ENCODE measurements around the gene NEO1. TPM values are rescaled to one million over a fixed set of nuclear protein-coding genes. Genes with fewer than 3 reads are reported as not detected.

The NEO1 gene
- total and polyA plus RNA-seq, 2 of the 13 experiments (the other 11 are each of a cell fraction or from before 2014, with no cell fraction given), result 8.4 to 11.0 TPM

DNA sequence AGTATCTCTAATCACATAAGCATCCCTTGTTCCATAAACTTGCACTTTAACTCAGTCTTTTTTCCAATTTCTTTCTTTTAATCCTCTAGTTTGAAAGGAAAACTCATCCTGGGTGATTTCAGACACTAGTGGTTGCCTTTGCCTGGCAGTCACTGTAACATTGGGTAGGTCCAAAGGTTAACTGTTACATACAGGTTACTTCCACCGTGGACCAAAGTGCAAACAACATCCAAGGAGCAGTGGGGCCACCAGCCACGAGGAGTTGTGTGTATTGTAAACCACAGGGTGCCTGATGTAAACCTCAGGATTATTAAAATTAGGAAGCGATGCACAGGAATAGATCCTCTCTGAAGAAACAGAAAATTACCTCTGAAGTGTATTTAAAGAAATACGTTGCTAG lies 241.5 kb downstream of the NEO1 start (continued):
- TF ChIP-seq, protein P1, sequence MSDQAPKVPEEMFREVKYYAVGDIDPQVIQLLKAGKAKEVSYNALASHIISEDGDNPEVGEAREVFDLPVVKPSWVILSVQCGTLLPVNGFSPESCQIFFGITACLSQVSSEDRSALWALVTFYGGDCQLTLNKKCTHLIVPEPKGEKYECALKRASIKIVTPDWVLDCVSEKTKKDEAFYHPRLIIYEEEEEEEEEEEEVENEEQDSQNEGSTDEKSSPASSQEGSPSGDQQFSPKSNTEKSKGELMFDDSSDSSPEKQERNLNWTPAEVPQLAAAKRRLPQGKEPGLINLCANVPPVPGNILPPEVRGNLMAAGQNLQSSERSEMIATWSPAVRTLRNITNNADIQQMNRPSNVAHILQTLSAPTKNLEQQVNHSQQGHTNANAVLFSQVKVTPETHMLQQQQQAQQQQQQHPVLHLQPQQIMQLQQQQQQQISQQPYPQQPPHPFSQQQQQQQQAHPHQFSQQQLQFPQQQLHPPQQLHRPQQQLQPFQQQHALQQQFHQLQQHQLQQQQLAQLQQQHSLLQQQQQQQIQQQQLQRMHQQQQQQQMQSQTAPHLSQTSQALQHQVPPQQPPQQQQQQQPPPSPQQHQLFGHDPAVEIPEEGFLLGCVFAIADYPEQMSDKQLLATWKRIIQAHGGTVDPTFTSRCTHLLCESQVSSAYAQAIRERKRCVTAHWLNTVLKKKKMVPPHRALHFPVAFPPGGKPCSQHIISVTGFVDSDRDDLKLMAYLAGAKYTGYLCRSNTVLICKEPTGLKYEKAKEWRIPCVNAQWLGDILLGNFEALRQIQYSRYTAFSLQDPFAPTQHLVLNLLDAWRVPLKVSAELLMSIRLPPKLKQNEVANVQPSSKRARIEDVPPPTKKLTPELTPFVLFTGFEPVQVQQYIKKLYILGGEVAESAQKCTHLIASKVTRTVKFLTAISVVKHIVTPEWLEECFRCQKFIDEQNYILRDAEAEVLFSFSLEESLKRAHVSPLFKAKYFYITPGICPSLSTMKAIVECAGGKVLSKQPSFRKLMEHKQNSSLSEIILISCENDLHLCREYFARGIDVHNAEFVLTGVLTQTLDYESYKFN (CRISPR knock-in tag; conservative IDR thresholded peaks at IDR 0.05), result peak; percentile 87
- TF ChIP-seq ZNF580 (CRISPR knock-in tag; IDR thresholded peaks at IDR 0.05; ENCODE audit: borderline replicate concordance, low read depth), result no peak
- TF ChIP-seq, protein P2, sequence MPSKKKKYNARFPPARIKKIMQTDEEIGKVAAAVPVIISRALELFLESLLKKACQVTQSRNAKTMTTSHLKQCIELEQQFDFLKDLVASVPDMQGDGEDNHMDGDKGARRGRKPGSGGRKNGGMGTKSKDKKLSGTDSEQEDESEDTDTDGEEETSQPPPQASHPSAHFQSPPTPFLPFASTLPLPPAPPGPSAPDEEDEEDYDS (CRISPR knock-in tag; IDR thresholded peaks at IDR 0.05), result no peak
- TF ChIP-seq NAIF1 (CRISPR knock-in tag; IDR thresholded peaks at IDR 0.05; ENCODE audit: borderline replicate concordance), result no peak
- TF ChIP-seq SIN3A (IDR thresholded peaks at IDR 0.05; ENCODE audit: borderline replicate concordance, low read depth, low read length), result no peak
- TF ChIP-seq ZNF564 (CRISPR knock-in tag; IDR thresholded peaks at IDR 0.05), result no peak
- no peak for TF ChIP-seq DNMT1 (CRISPR knock-in tag; IDR thresholded peaks at IDR 0.05)
- TF ChIP-seq, protein P3, sequence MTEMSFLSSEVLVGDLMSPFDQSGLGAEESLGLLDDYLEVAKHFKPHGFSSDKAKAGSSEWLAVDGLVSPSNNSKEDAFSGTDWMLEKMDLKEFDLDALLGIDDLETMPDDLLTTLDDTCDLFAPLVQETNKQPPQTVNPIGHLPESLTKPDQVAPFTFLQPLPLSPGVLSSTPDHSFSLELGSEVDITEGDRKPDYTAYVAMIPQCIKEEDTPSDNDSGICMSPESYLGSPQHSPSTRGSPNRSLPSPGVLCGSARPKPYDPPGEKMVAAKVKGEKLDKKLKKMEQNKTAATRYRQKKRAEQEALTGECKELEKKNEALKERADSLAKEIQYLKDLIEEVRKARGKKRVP (CRISPR knock-in tag; IDR thresholded peaks at IDR 0.05), result 0 out of 4 replicates have a peak, but pooled peaks of 1 of the 2 experiments have one; percentile 59
- no peak for TF ChIP-seq ZNF550 (CRISPR knock-in tag; IDR thresholded peaks at IDR 0.05; ENCODE audit: borderline replicate concordance)
- TF ChIP-seq SOX13 (IDR thresholded peaks at IDR 0.05), result no peak
- TF ChIP-seq SOX13 (CRISPR knock-in tag; conservative IDR thresholded peaks at IDR 0.05 in 1 of 2, IDR thresholded peaks at IDR 0.05 in 1 of 2), result peak in 1 of 2 experiments; percentile 53; a peak in 2 of 4 replicates
- no peak for TF ChIP-seq ZNF441 (CRISPR knock-in tag; IDR thresholded peaks at IDR 0.05; ENCODE audit: borderline replicate concordance)
- TF ChIP-seq HNF4G (IDR thresholded peaks at IDR 0.05; ENCODE audit: borderline replicate concordance, low read depth, low read length), result peak; percentile 92
- TF ChIP-seq HNF4G (CRISPR knock-in tag; IDR thresholded peaks at IDR 0.05; ENCODE audit: borderline replicate concordance, low read depth), result peak; percentile 91
- TF ChIP-seq ZFP62 (CRISPR knock-in tag; IDR thresholded peaks at IDR 0.05), result no peak
- TF ChIP-seq, protein P4, sequence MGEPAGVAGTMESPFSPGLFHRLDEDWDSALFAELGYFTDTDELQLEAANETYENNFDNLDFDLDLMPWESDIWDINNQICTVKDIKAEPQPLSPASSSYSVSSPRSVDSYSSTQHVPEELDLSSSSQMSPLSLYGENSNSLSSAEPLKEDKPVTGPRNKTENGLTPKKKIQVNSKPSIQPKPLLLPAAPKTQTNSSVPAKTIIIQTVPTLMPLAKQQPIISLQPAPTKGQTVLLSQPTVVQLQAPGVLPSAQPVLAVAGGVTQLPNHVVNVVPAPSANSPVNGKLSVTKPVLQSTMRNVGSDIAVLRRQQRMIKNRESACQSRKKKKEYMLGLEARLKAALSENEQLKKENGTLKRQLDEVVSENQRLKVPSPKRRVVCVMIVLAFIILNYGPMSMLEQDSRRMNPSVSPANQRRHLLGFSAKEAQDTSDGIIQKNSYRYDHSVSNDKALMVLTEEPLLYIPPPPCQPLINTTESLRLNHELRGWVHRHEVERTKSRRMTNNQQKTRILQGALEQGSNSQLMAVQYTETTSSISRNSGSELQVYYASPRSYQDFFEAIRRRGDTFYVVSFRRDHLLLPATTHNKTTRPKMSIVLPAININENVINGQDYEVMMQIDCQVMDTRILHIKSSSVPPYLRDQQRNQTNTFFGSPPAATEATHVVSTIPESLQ (CRISPR knock-in tag; conservative IDR thresholded peaks at IDR 0.05), result no peak
- TF ChIP-seq, protein P5, sequence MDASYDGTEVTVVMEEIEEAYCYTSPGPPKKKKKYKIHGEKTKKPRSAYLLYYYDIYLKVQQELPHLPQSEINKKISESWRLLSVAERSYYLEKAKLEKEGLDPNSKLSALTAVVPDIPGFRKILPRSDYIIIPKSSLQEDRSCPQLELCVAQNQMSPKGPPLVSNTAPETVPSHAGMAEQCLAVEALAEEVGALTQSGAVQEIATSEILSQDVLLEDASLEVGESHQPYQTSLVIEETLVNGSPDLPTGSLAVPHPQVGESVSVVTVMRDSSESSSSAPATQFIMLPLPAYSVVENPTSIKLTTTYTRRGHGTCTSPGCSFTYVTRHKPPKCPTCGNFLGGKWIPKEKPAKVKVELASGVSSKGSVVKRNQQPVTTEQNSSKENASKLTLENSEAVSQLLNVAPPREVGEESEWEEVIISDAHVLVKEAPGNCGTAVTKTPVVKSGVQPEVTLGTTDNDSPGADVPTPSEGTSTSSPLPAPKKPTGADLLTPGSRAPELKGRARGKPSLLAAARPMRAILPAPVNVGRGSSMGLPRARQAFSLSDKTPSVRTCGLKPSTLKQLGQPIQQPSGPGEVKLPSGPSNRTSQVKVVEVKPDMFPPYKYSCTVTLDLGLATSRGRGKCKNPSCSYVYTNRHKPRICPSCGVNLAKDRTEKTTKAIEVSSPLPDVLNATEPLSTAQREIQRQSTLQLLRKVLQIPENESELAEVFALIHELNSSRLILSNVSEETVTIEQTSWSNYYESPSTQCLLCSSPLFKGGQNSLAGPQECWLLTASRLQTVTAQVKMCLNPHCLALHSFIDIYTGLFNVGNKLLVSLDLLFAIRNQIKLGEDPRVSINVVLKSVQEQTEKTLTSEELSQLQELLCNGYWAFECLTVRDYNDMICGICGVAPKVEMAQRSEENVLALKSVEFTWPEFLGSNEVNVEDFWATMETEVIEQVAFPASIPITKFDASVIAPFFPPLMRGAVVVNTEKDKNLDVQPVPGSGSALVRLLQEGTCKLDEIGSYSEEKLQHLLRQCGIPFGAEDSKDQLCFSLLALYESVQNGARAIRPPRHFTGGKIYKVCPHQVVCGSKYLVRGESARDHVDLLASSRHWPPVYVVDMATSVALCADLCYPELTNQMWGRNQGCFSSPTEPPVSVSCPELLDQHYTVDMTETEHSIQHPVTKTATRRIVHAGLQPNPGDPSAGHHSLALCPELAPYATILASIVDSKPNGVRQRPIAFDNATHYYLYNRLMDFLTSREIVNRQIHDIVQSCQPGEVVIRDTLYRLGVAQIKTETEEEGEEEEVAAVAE (CRISPR knock-in tag; IDR thresholded peaks at IDR 0.05; ENCODE audit: borderline replicate concordance), result no peak
- no peak for TF ChIP-seq ATAD3A (CRISPR knock-in tag; IDR thresholded peaks at IDR 0.05)
